ENCODE results near the gene EIF4EBP2.

Gene EIF4EBP2

GRCh38 chr10:70367195-70367796 lies 36.6 kb upstream of the EIF4EBP2 start:
- H3K79me1 ChIP-seq (ENCODE audit: low read depth, low read length) = peaks cover 9% of the 10 kb centered on the region
- no peak overlapping the region for H3K4me3 ChIP-seq (ENCODE audit: low read length in 2 of 2)
- H3K9ac ChIP-seq (ENCODE audit: low read depth, low read length, poor library complexity) = no peak overlapping the region
- H3K36me3 ChIP-seq (replicated peaks in 1 of 2; ENCODE audit: control insufficient read depth in 2 of 2, insufficient read depth in 2 of 2, low read length in 2 of 2) = peaks cover 4 to 10% of the 10 kb centered on the region in 2 donors
- no peak overlapping the region for H2BK12ac ChIP-seq (ENCODE audit: low read length)
- no peak overlapping the region for H3K23ac ChIP-seq (ENCODE audit: low read depth, low read length, poor library complexity)
- no peak overlapping the region for H2BK120ac ChIP-seq (ENCODE audit: low read depth, low read length)
- H2BK15ac ChIP-seq (ENCODE audit: low read length) = no peak overlapping the region
- H3K14ac ChIP-seq (ENCODE audit: low read length) = no peak overlapping the region
- H3K18ac ChIP-seq (ENCODE audit: low read length) = no peak overlapping the region
- H4K8ac ChIP-seq (ENCODE audit: low read depth, low read length) = no peak overlapping the region
- no peaks in the 10 kb centered on the region for H3K27me3 ChIP-seq (ENCODE audit: control insufficient read depth in 3 of 3, insufficient read depth in 3 of 3, low read depth in 1 of 3, low read length in 3 of 3)
- H3K4ac ChIP-seq (ENCODE audit: low read length) = no peak overlapping the region
- no peak overlapping the region for H4K91ac ChIP-seq (ENCODE audit: low read depth, low read length, poor library complexity)
- WGBS, 2 donors (ENCODE audit: extremely low coverage in 2 of 2, insufficient read length in 2 of 2, insufficient replicate concordance in 1 of 2) = no CpG with 5 or more reads among the region's 8 CpGs
- H3K9me3 ChIP-seq (replicated peaks in 1 of 2; ENCODE audit: control insufficient read depth in 2 of 2, insufficient read depth in 1 of 2, low read depth in 1 of 2, low read length in 2 of 2) = no peaks in the 10 kb centered on the region
- peaks cover 6 to 9% of the 10 kb centered on the region in 2 donors for H3K4me1 ChIP-seq (ENCODE audit: control insufficient read depth in 2 of 2, insufficient read depth in 1 of 2, low read depth in 1 of 2, low read length in 2 of 2)
- no peak overlapping the region for H3K27ac ChIP-seq (replicated peaks; ENCODE audit: low read length)
- H3K4me2 ChIP-seq (ENCODE audit: insufficient read depth, low read length, poor library complexity, severe bottlenecking) = no peak overlapping the region
- H2AK5ac ChIP-seq (ENCODE audit: low read depth, low read length) = no peak overlapping the region
- no peak overlapping the region for H2AFZ ChIP-seq (ENCODE audit: low read length)
- DNase-seq (ENCODE audit: low spot score) = no peak
- H2BK5ac ChIP-seq (ENCODE audit: low read length) = no peak overlapping the region

GRCh38 chr10:70368774-70369482 lies 35.0 kb upstream of the EIF4EBP2 start:
- DNase-seq (ENCODE audit: low spot score) = no peak

DNA sequence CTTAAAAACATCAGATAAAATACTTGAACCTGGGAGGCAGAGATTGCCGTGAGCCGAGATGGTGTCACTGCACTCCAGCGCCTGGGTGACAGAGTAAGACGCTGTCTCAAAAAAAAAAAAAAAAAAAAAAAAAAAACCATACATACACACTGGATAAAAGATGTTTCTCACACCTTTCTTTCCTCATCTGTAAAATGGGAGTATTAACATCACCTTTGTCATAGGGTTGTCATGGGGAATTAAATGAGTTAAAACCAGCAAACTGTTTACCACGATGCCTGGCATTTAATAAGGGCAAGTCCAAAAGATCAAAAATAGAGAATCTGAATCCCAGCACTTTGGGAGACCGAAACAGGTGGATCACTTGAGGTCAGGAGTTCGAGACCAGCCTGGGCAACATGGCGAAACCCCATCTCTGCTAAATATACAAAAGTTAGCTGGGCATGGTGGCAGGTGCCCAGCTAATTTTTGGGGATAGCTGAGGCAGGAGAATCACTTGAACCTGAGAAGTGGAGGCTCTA lies 34.4 kb upstream of the EIF4EBP2 start:
- Histone ChIP-seq H3K4ac (ENCODE audit: low read length) (no peak overlapping the region), H3K79me1 (ENCODE audit: low read depth, low read length) (peaks cover 9% of the 10 kb centered on the region), H2BK5ac (ENCODE audit: low read length) (no peak overlapping the region), H2AFZ (ENCODE audit: low read length) (no peak overlapping the region), H3K14ac (ENCODE audit: low read length) (no peak overlapping the region), H2AK5ac (ENCODE audit: low read depth, low read length) (no peak overlapping the region), H3K9ac (ENCODE audit: low read depth, low read length, poor library complexity) (no peak overlapping the region), H3K27me3 (ENCODE audit: control insufficient read depth in 3 of 3, insufficient read depth in 3 of 3, low read depth in 1 of 3, low read length in 3 of 3) (no peaks in the 10 kb centered on the region), H3K36me3 (replicated peaks in 1 of 2; ENCODE audit: control insufficient read depth in 2 of 2, insufficient read depth in 2 of 2, low read length in 2 of 2) (peaks cover 5 to 24% of the 10 kb centered on the region in 2 donors), H3K4me2 (ENCODE audit: insufficient read depth, low read length, poor library complexity, severe bottlenecking) (no peak overlapping the region), H2BK120ac (ENCODE audit: low read depth, low read length) (no peak overlapping the region), H3K23ac (ENCODE audit: low read depth, low read length, poor library complexity) (no peak overlapping the region), H3K9me3 (replicated peaks in 1 of 2; ENCODE audit: control insufficient read depth in 2 of 2, insufficient read depth in 1 of 2, low read depth in 1 of 2, low read length in 2 of 2) (no peaks in the 10 kb centered on the region), H3K4me3 (ENCODE audit: low read length in 2 of 2) (no peak overlapping the region), H4K91ac (ENCODE audit: low read depth, low read length, poor library complexity) (no peak overlapping the region), H3K27ac (replicated peaks; ENCODE audit: low read length) (no peak overlapping the region), H4K8ac (ENCODE audit: low read depth, low read length) (no peak overlapping the region), H3K4me1 (ENCODE audit: control insufficient read depth in 2 of 2, insufficient read depth in 1 of 2, low read depth in 1 of 2, low read length in 2 of 2) (peaks cover 3 to 5% of the 10 kb centered on the region in 2 donors), H2BK12ac (ENCODE audit: low read length) (no peak overlapping the region), H2BK15ac (ENCODE audit: low read length) (no peak overlapping the region), H3K18ac (ENCODE audit: low read length) (no peak overlapping the region)
- WGBS, 2 donors (ENCODE audit: extremely low coverage in 2 of 2, insufficient read length in 2 of 2, insufficient replicate concordance in 1 of 2) = no CpG with 5 or more reads among the region's 8 CpGs
- no peak for DNase-seq (ENCODE audit: low spot score)

More at GRCh38 chr10:70368774-70369482, 35.0 kb upstream of the EIF4EBP2 start:
- H4K91ac ChIP-seq (ENCODE audit: low read depth, low read length, poor library complexity) = no peak overlapping the region
- H3K4me3 ChIP-seq (ENCODE audit: low read length in 2 of 2) = no peak overlapping the region
- no peaks in the 10 kb centered on the region for H3K9me3 ChIP-seq (replicated peaks in 1 of 2; ENCODE audit: control insufficient read depth in 2 of 2, insufficient read depth in 1 of 2, low read depth in 1 of 2, low read length in 2 of 2)
- H3K27me3 ChIP-seq (ENCODE audit: control insufficient read depth in 3 of 3, insufficient read depth in 3 of 3, low read depth in 1 of 3, low read length in 3 of 3) = no peaks in the 10 kb centered on the region
- H3K36me3 ChIP-seq (replicated peaks in 1 of 2; ENCODE audit: control insufficient read depth in 2 of 2, insufficient read depth in 2 of 2, low read length in 2 of 2) = peaks cover 5 to 21% of the 10 kb centered on the region in 2 donors
- H3K4me1 ChIP-seq (ENCODE audit: control insufficient read depth in 2 of 2, insufficient read depth in 1 of 2, low read depth in 1 of 2, low read length in 2 of 2) = peaks cover 6 to 7% of the 10 kb centered on the region in 2 donors
- no peak overlapping the region for H3K9ac ChIP-seq (ENCODE audit: low read depth, low read length, poor library complexity)
- H2AK5ac ChIP-seq (ENCODE audit: low read depth, low read length) = no peak overlapping the region
- H3K4ac ChIP-seq (ENCODE audit: low read length) = no peak overlapping the region
- H2BK120ac ChIP-seq (ENCODE audit: low read depth, low read length) = no peak overlapping the region
- no peak overlapping the region for H4K8ac ChIP-seq (ENCODE audit: low read depth, low read length)
- no peak overlapping the region for H3K27ac ChIP-seq (replicated peaks; ENCODE audit: low read length)
- H3K18ac ChIP-seq (ENCODE audit: low read length) = no peak overlapping the region
- no peak overlapping the region for H3K14ac ChIP-seq (ENCODE audit: low read length)
- peaks cover 10% of the 10 kb centered on the region for H3K79me1 ChIP-seq (ENCODE audit: low read depth, low read length)
- no peak overlapping the region for H3K23ac ChIP-seq (ENCODE audit: low read depth, low read length, poor library complexity)
- no peak overlapping the region for H2BK12ac ChIP-seq (ENCODE audit: low read length)
- no peak overlapping the region for H2AFZ ChIP-seq (ENCODE audit: low read length)
- H3K4me2 ChIP-seq (ENCODE audit: insufficient read depth, low read length, poor library complexity, severe bottlenecking) = no peak overlapping the region
- no peak overlapping the region for H2BK5ac ChIP-seq (ENCODE audit: low read length)
- no CpG with 5 or more reads among the region's 10 CpGs for WGBS, 2 donors (ENCODE audit: extremely low coverage in 2 of 2, insufficient read length in 2 of 2, insufficient replicate concordance in 1 of 2)
- H2BK15ac ChIP-seq (ENCODE audit: low read length) = no peak overlapping the region

GRCh38 chr10:70370766-70371165 lies 33.2 kb upstream of the EIF4EBP2 start:
- Histone ChIP-seq H2BK120ac (ENCODE audit: low read depth, low read length) (no peak overlapping the region), H3K14ac (ENCODE audit: low read length) (no peak overlapping the region), H3K27me3 (ENCODE audit: control insufficient read depth in 3 of 3, insufficient read depth in 3 of 3, low read depth in 1 of 3, low read length in 3 of 3) (no peaks in the 10 kb centered on the region), H2AK5ac (ENCODE audit: low read depth, low read length) (no peak overlapping the region), H3K36me3 (replicated peaks in 1 of 2; ENCODE audit: control insufficient read depth in 2 of 2, insufficient read depth in 2 of 2, low read length in 2 of 2) (peaks cover 12 to 33% of the 10 kb centered on the region in 2 donors), H2BK5ac (ENCODE audit: low read length) (no peak overlapping the region), H3K27ac (replicated peaks; ENCODE audit: low read length) (no peak overlapping the region), H2BK12ac (ENCODE audit: low read length) (no peak overlapping the region), H2AFZ (ENCODE audit: low read length) (no peak overlapping the region), H3K4me1 (ENCODE audit: control insufficient read depth in 2 of 2, insufficient read depth in 1 of 2, low read depth in 1 of 2, low read length in 2 of 2) (peaks cover 3 to 5% of the 10 kb centered on the region in 2 donors), H3K9ac (ENCODE audit: low read depth, low read length, poor library complexity) (no peak overlapping the region), H3K23ac (ENCODE audit: low read depth, low read length, poor library complexity) (no peak overlapping the region), H3K9me3 (replicated peaks in 1 of 2; ENCODE audit: control insufficient read depth in 2 of 2, insufficient read depth in 1 of 2, low read depth in 1 of 2, low read length in 2 of 2) (no peaks in the 10 kb centered on the region), H2BK15ac (ENCODE audit: low read length) (no peak overlapping the region), H3K4ac (ENCODE audit: low read length) (no peak overlapping the region), H4K8ac (ENCODE audit: low read depth, low read length) (no peak overlapping the region), H3K4me3 (ENCODE audit: low read length in 2 of 2) (no peak overlapping the region), H3K4me2 (ENCODE audit: insufficient read depth, low read length, poor library complexity, severe bottlenecking) (no peak overlapping the region), H3K18ac (ENCODE audit: low read length) (no peak overlapping the region), H3K79me1 (ENCODE audit: low read depth, low read length) (peaks cover 8% of the 10 kb centered on the region), H4K91ac (ENCODE audit: low read depth, low read length, poor library complexity) (no peak overlapping the region)
- no CpG with 5 or more reads among the region's 2 CpGs for whole genome bisulfite sequencing, 2 donors (ENCODE audit: extremely low coverage in 2 of 2, insufficient read length in 2 of 2, insufficient replicate concordance in 1 of 2)
- DNase-seq (ENCODE audit: low spot score) = no peak
